ENCODE results near the gene NCAM2. TPM values are rescaled to one million over a fixed set of nuclear protein-coding genes. Genes with fewer than 3 reads are reported as not detected.

Gene NCAM2
- total and polyA plus RNA-seq, 2 of the 4 experiments (the other 2 are of a cell fraction) = 2.7 to 5.0 TPM

GRCh38 chr21:21029164-21029563 lies 31.0 kb downstream of the NCAM2 start:
- H4K20me1 ChIP-seq (ENCODE audit: insufficient read depth, low read length) = no peaks in the 10 kb centered on the region
- no peak overlapping the region for H3K4ac ChIP-seq (ENCODE audit: low read depth, low read length)
- no peak for ATAC-seq (ENCODE audit: low read depth)
- H3K9ac ChIP-seq (ENCODE audit: low read depth, low read length) = no peak overlapping the region
- no peak overlapping the region for H3K27ac ChIP-seq (ENCODE audit: insufficient read depth, low read length)
- H3K4me1 ChIP-seq (ENCODE audit: control insufficient read depth, insufficient read depth, low read length) = no peaks in the 10 kb centered on the region
- intact Hi-C loops (cut with micrococcal nuclease) (no loop called here), in situ Hi-C loops (cut with MboI; ENCODE audit: low sequenced_read_pairs) (no loop called here), dilution Hi-C loops (cut with HindIII; ENCODE audit: low sequenced_read_pairs, unreplicated experiment) (no loop called here)
- TF ChIP-seq CHD1 (IDR thresholded peaks at IDR 0.05; ENCODE audit: low read depth, low read length) = no peak
- TF ChIP-seq MAFK (IDR thresholded peaks at IDR 0.05; ENCODE audit: low read depth, low read length) = no peak
- no peak for TF ChIP-seq CEBPB (IDR thresholded peaks at IDR 0.05; ENCODE audit: low read depth, low read length)
- no peak for TF ChIP-seq BHLHE40 (IDR thresholded peaks at IDR 0.05; ENCODE audit: low read depth, low read length)
- TF ChIP-seq ELK1 (IDR thresholded peaks at IDR 0.05; ENCODE audit: borderline replicate concordance, low read depth, low read length) = no peak
- no peak for TF ChIP-seq RCOR1 (IDR thresholded peaks at IDR 0.05; ENCODE audit: insufficient replicate concordance, low read length)
- no peak for TF ChIP-seq POLR2A (IDR thresholded peaks at IDR 0.05; ENCODE audit: low read depth, low read length)
- no peak for TF ChIP-seq MAZ (IDR thresholded peaks at IDR 0.05; ENCODE audit: borderline replicate concordance, low read depth, low read length)
- TF ChIP-seq MXI1 (IDR thresholded peaks at IDR 0.05; ENCODE audit: borderline replicate concordance, low read depth, low read length) = no peak
- TF ChIP-seq USF2 (IDR thresholded peaks at IDR 0.05; ENCODE audit: low read depth, low read length) = no peak
- TF ChIP-seq NFE2L2 (IDR thresholded peaks at IDR 0.05; ENCODE audit: low read depth, low read length) = no peak
- no peak for TF ChIP-seq RFX5 (IDR thresholded peaks at IDR 0.05; ENCODE audit: low read depth, low read length)
- TF ChIP-seq RAD21 (IDR thresholded peaks at IDR 0.05; ENCODE audit: low read length) = no peak
- no peak for TF ChIP-seq CTCF (conservative IDR thresholded peaks at IDR 0.05; ENCODE audit: low read depth, low read length)
- TF ChIP-seq FOS (IDR thresholded peaks at IDR 0.05; ENCODE audit: low read depth, low read length) = no peak
- no peak for TF ChIP-seq SMC3 (IDR thresholded peaks at IDR 0.05; ENCODE audit: low read depth, low read length)
- H3K9me1 ChIP-seq (ENCODE audit: insufficient read depth, low read length) = no peaks in the 10 kb centered on the region
- H3K9me3 ChIP-seq (ENCODE audit: control insufficient read depth, insufficient read depth, low read length) = no peaks in the 10 kb centered on the region
- no peaks in the 10 kb centered on the region for H3K36me3 ChIP-seq (ENCODE audit: control insufficient read depth, insufficient read depth, low read length)
- no peak overlapping the region for H3K14ac ChIP-seq (replicated peaks; ENCODE audit: low read depth, low read length)
- no peaks in the 10 kb centered on the region for H3K79me1 ChIP-seq (ENCODE audit: low read depth in 1 of 2, low read length in 2 of 2)
- no CpG with 5 or more reads among the region's 2 CpGs for WGBS, 2 experiments (ENCODE audit: extremely low coverage in 2 of 2, insufficient read length in 1 of 2)
- no peak overlapping the region for H2AK5ac ChIP-seq (ENCODE audit: low read depth, low read length)
- H2AFZ ChIP-seq (replicated peaks; ENCODE audit: low read length, poor library complexity) = no peak overlapping the region
- H3K18ac ChIP-seq (ENCODE audit: low read depth, low read length) = no peak overlapping the region
- DNase-seq = no peak
- no peak overlapping the region for H4K8ac ChIP-seq (ENCODE audit: low read depth in 2 of 2, low read length in 2 of 2)
- H3K4me2 ChIP-seq (ENCODE audit: low read depth, low read length) = no peak overlapping the region
- no peak overlapping the region for H3K56ac ChIP-seq (ENCODE audit: extremely low read depth, insufficient read depth, low read length)
- no peak overlapping the region for H2BK5ac ChIP-seq (ENCODE audit: low read depth, low read length, poor library complexity, severe bottlenecking)
- no peak overlapping the region for H2BK15ac ChIP-seq (ENCODE audit: low read depth, low read length)
- POLR2A ChIA-PET (ENCODE audit: unreplicated experiment) = no interaction called here
- no peak overlapping the region for H4K91ac ChIP-seq (ENCODE audit: insufficient read depth, low read depth, low read length)
- H3K23ac ChIP-seq (ENCODE audit: low read depth, low read length) = no peak overlapping the region
- H2BK20ac ChIP-seq (ENCODE audit: low read depth, low read length) = no peak overlapping the region
- H3K4me3 ChIP-seq (ENCODE audit: insufficient read depth, low read depth, low read length) = no peak overlapping the region
- H3K27me3 ChIP-seq (ENCODE audit: control insufficient read depth, insufficient read depth, low read length) = no peaks in the 10 kb centered on the region
- H4K5ac ChIP-seq (ENCODE audit: low read depth, low read length) = no peak overlapping the region
- H2AK9ac ChIP-seq (replicated peaks; ENCODE audit: low read depth, low read length, poor library complexity) = no peak overlapping the region
- CTCF ChIA-PET = no interaction called here
- H2BK120ac ChIP-seq (ENCODE audit: low read depth, low read length) = no peak overlapping the region
- no TSS peak for BruUV-seq (replicated peaks)
